ENCODE data around the gene TMEM125. TPM values are rescaled to one million over a fixed set of nuclear protein-coding genes. Genes with fewer than 3 reads are reported as not detected.

Gene TMEM125
- total and polyA plus RNA-seq, 2 of the 4 experiments (the other 2 are of a cell fraction), result under 0.01 to 0.03 TPM

DNA sequence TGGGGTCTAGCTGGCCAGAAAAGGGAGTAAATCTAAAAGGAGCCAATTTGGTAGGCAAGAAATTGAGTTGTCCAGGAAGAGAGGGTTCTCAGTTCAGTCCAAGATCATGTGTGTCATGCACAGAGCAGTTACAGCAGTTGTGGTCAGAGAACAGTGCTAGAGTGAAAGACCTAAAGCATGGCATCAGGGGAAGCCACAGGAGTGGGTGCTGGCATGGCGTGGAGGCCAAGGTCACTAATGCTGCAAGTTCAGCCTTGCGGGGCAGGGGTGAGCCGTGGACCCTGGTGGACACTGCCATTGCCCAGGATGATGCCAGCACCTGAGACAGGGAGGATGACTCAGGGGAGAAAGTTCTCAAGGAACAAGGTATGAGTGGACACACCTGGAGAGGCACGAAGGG, 16.6 kb upstream of the TMEM125 start:
- Histone ChIP-seq H3K36me3 (ENCODE audit: control insufficient read depth, insufficient read depth, low read length) (no peaks in the 10 kb centered on the region), H4K8ac (ENCODE audit: low read depth in 2 of 2, low read length in 2 of 2) (no peak overlapping the region), H4K20me1 (ENCODE audit: insufficient read depth, low read length) (no peaks in the 10 kb centered on the region), H3K14ac (replicated peaks; ENCODE audit: low read depth, low read length) (no peak overlapping the region), H2BK15ac (ENCODE audit: low read depth, low read length) (no peak overlapping the region), H3K27ac (ENCODE audit: insufficient read depth, low read length) (no peak overlapping the region), H4K91ac (ENCODE audit: insufficient read depth, low read depth, low read length) (no peak overlapping the region), H2AFZ (replicated peaks; ENCODE audit: low read length, poor library complexity) (no peak overlapping the region), H3K9me3 (ENCODE audit: control insufficient read depth, insufficient read depth, low read length) (peaks cover 5% of the 10 kb centered on the region), H3K4me2 (ENCODE audit: low read depth, low read length) (no peak overlapping the region), H2BK20ac (ENCODE audit: low read depth, low read length) (no peak overlapping the region), H3K79me1 (ENCODE audit: low read depth in 1 of 2, low read length in 2 of 2) (no peaks in the 10 kb centered on the region), H3K56ac (ENCODE audit: extremely low read depth, insufficient read depth, low read length) (no peak overlapping the region), H4K5ac (ENCODE audit: low read depth, low read length) (no peak overlapping the region), H3K18ac (ENCODE audit: low read depth, low read length) (no peak overlapping the region), H3K4ac (ENCODE audit: low read depth, low read length) (no peak overlapping the region), H2BK5ac (ENCODE audit: low read depth, low read length, poor library complexity, severe bottlenecking) (no peak overlapping the region), H3K4me1 (ENCODE audit: control insufficient read depth, insufficient read depth, low read length) (no peaks in the 10 kb centered on the region), H3K23ac (ENCODE audit: low read depth, low read length) (no peak overlapping the region), H3K9ac (ENCODE audit: low read depth, low read length) (no peak overlapping the region), H3K27me3 (ENCODE audit: control insufficient read depth, insufficient read depth, low read length) (peaks cover 46% of the 10 kb centered on the region), H2AK9ac (replicated peaks; ENCODE audit: low read depth, low read length, poor library complexity) (no peak overlapping the region), H2AK5ac (ENCODE audit: low read depth, low read length) (no peak overlapping the region), H3K9me1 (ENCODE audit: insufficient read depth, low read length) (no peaks in the 10 kb centered on the region), H2BK120ac (ENCODE audit: low read depth, low read length) (no peak overlapping the region), H3K4me3 (ENCODE audit: insufficient read depth, low read depth, low read length) (no peak overlapping the region)
- dilution Hi-C loops (cut with HindIII; ENCODE audit: low sequenced_read_pairs, unreplicated experiment), result no loop called here
- intact Hi-C loops (cut with micrococcal nuclease), result no loop called here
- BruUV-seq (replicated peaks), result no TSS peak
- TF ChIP-seq FOS (IDR thresholded peaks at IDR 0.05; ENCODE audit: low read depth, low read length), result no peak
- TF ChIP-seq MAFK (IDR thresholded peaks at IDR 0.05; ENCODE audit: low read depth, low read length), result no peak
- TF ChIP-seq CEBPB (IDR thresholded peaks at IDR 0.05; ENCODE audit: low read depth, low read length), result no peak
- no peak for TF ChIP-seq MXI1 (IDR thresholded peaks at IDR 0.05; ENCODE audit: borderline replicate concordance, low read depth, low read length)
- no peak for TF ChIP-seq NFE2L2 (IDR thresholded peaks at IDR 0.05; ENCODE audit: low read depth, low read length)
- no peak for TF ChIP-seq RAD21 (IDR thresholded peaks at IDR 0.05; ENCODE audit: low read length)
- TF ChIP-seq MAZ (IDR thresholded peaks at IDR 0.05; ENCODE audit: borderline replicate concordance, low read depth, low read length), result no peak
- TF ChIP-seq USF2 (IDR thresholded peaks at IDR 0.05; ENCODE audit: low read depth, low read length), result no peak
- POLR2A ChIA-PET (ENCODE audit: unreplicated experiment), result no interaction called here
- in situ Hi-C loops (cut with MboI; ENCODE audit: low sequenced_read_pairs), result no loop called here
- ATAC-seq (ENCODE audit: low read depth) (no peak), DNase-seq (no peak)
- CTCF ChIA-PET, result no interaction called here
- WGBS, 2 experiments (ENCODE audit: extremely low coverage in 2 of 2, insufficient read length in 1 of 2), result 96% methylated on average over 3 of the region's 4 CpGs; no CpG with 5 or more reads in 1 of the 2 experiments

Data from IMR-90 (cell line).